ENCODE measurements around the gene TMEM52B. TPM values are rescaled to one million over a fixed set of nuclear protein-coding genes. Genes with fewer than 3 reads are reported as not detected.

The TMEM52B gene
- total and polyA plus RNA-seq, 2 of the 13 experiments (the other 11 are each of a cell fraction or from before 2014, with no cell fraction given): not detected

GRCh38 chr12:10211940-10212738, 33.3 kb downstream of the TMEM52B start (continued):
- no peak for TF ChIP-seq TRIM22 (IDR thresholded peaks at IDR 0.05)
- no peak for TF ChIP-seq ELF1 (CRISPR knock-in tag; IDR thresholded peaks at IDR 0.05)
- TF ChIP-seq GATA4 (IDR thresholded peaks at IDR 0.05; ENCODE audit: borderline replicate concordance, low read depth): no peak
- TF ChIP-seq ZC3H4 (CRISPR knock-in tag; IDR thresholded peaks at IDR 0.05; ENCODE audit: borderline replicate concordance): no peak
- peak; percentile 17; the same call in 1 of the 2 replicates for TF ChIP-seq ZNF543 (CRISPR knock-in tag; IDR thresholded peaks at IDR 0.05)
- no peak for TF ChIP-seq ZBTB40 (IDR thresholded peaks at IDR 0.05)
- TF ChIP-seq ZBTB40 (CRISPR knock-in tag; IDR thresholded peaks at IDR 0.05): no peak; the same call in 1 of the 2 replicates
- no peak for TF ChIP-seq FOXO4 (CRISPR knock-in tag; conservative IDR thresholded peaks at IDR 0.05)
- TF ChIP-seq RXRB (CRISPR knock-in tag; IDR thresholded peaks at IDR 0.05; ENCODE audit: borderline replicate concordance): peak; percentile 71; the same call in 1 of the 2 replicates
- TF ChIP-seq FOXK2 (IDR thresholded peaks at IDR 0.05): 0 out of 2 replicates have a peak, but pooled peaks have one; percentile 53
- no peak for TF ChIP-seq ZNF142 (CRISPR knock-in tag; IDR thresholded peaks at IDR 0.05)

Data from HepG2 (cell line).